MM.1S (cell line): Measurements from ENCODE around the gene NOXA1.

ENCODE experiments used
- DNase-seq: peaks from one replicate; pipeline ENCODE4 v3.0.0-alpha.2; 2015
- H2AFZ ChIP-seq: fragments of 300-600 bp; sonication (generic); 2 replicates; pipeline ENCODE4 v1.6.0; 2016; ENCODE audit warnings: antibody characterized with exemption, low read length
- H3F3A ChIP-seq: fragments of 300-600 bp; sonication (generic); 2 replicates; pipeline ENCODE4 v1.6.1; 2016; ENCODE audit warnings: mild to moderate bottlenecking, antibody characterized with exemption, low read length, moderate library complexity, mixed read lengths; ENCODE audit not compliant: insufficient read depth
- H3K27ac ChIP-seq: fragments of 300-600 bp; sonication (generic); 2 replicates; pipeline ENCODE4 v1.5.1; 2016; ENCODE audit warnings: mild to moderate bottlenecking, low read length
- H3K27me3 ChIP-seq: fragments of 300-600 bp; sonication (generic); replicated peaks from 2 replicates; pipeline ENCODE4 v1.6.0; 2016; ENCODE audit warnings: low read length; ENCODE audit not compliant: insufficient read depth
- H3K36me3 ChIP-seq: fragments of 300-600 bp; sonication (generic); replicated peaks from 2 replicates; pipeline ENCODE4 v1.6.1; 2016; ENCODE audit warnings: mild to moderate bottlenecking, low read length, mixed read lengths; ENCODE audit not compliant: insufficient read depth
- H3K4me1 ChIP-seq: fragments of 300-600 bp; sonication (generic); 2 replicates; pipeline ENCODE4 v1.6.1; 2016; ENCODE audit warnings: low read length, mixed read lengths
- H3K4me2 ChIP-seq: fragments of 300-600 bp; sonication (generic); 2 replicates; pipeline ENCODE4 v1.6.0; 2016; ENCODE audit warnings: low read depth, low read length
- H3K4me3 ChIP-seq: fragments of 300-600 bp; sonication (generic); 2 replicates; pipeline ENCODE4 v1.5.1; 2016; ENCODE audit warnings: low read length, mixed read lengths
- H3K79me2 ChIP-seq: fragments of 300-600 bp; sonication (generic); 2 replicates; pipeline ENCODE4 v1.6.1; 2016; ENCODE audit warnings: mixed run types, low read length, mixed read lengths
- H3K9ac ChIP-seq: fragments of 300-600 bp; sonication (generic); 2 replicates; pipeline ENCODE4 v1.6.1; 2016; ENCODE audit warnings: low read length, mixed read lengths
- H3K9me2 ChIP-seq: fragments of 300-600 bp; sonication (generic); replicated peaks from 2 replicates; pipeline ENCODE4 v1.6.1; 2016; ENCODE audit warnings: mild to moderate bottlenecking, low read length, mixed read lengths; ENCODE audit not compliant: insufficient read depth
- H3K9me3 ChIP-seq: fragments of 300-600 bp; sonication (generic); replicated peaks from 2 replicates; pipeline ENCODE4 v1.6.1; 2016; ENCODE audit warnings: mild to moderate bottlenecking, low read length, mixed read lengths; ENCODE audit not compliant: insufficient read depth
- H4K20me1 ChIP-seq: fragments of 300-600 bp; sonication (generic); 2 replicates; pipeline ENCODE4 v1.6.1; 2016; ENCODE audit warnings: mild to moderate bottlenecking, low read length, moderate library complexity, mixed read lengths; ENCODE audit not compliant: insufficient read depth
- EZH2 ChIP-seq: fragments of 300-600 bp; sonication (generic); optimal IDR thresholded peaks from 2 replicates; pipeline ENCODE3; 2017; ENCODE audit warnings: low read depth, mild to moderate bottlenecking, antibody characterized with exemption, low read length, mixed read lengths
- EZH2phosphoT487 ChIP-seq: fragments of 300-600 bp; sonication (generic); IDR thresholded peaks from 2 replicates; pipeline ENCODE4 v1.6.1; 2018; ENCODE audit warnings: antibody characterized with exemption, low read length
- TF ChIP-seq, protein P1 (sequence below): fragments of 300-600 bp; sonication (generic); IDR thresholded peaks from 2 replicates; pipeline ENCODE4 v1.5.1; 2016; ENCODE audit warnings: antibody characterized with exemption, low read length, mixed read lengths

The NOXA1 gene

DNA sequence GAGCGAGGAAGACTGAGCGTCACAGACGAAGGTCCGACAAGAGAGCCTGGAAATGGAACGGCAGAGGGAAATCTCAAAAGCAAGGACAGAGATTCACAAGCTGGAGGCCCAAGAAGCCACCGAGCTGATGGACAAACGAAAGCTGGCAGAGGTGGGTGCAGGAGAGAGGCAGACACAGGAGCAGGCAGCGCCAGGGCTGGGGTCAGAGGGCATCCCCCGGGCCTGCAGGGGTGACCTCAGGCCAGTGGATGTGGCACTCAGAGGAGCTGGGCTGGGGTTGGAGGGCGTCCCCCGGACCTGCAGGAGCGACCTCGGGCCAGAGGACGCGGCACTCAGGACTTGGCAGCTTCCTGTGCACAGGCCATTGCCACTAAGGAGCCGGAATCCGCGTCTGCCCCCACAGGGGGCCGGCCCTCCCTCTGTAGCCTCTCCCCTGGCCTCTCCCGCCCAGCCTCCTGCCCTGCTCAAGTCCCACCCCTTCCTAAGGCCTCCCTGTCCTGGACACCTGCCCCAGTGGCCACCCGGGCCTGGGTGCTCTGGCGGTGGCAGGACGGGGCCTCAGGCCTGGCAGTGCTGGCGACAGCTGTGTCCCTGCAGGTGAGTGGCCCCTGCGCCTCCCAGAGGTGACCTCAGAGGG lies 40.6 kb upstream of the NOXA1 start:
- Histone ChIP-seq H3K4me3 (no peak overlapping the region), H3K27ac (no peak overlapping the region), H3F3A (no peaks in the 10 kb centered on the region), H3K9ac (no peak overlapping the region), H3K9me3 (no peaks in the 10 kb centered on the region), H3K9me2 (no peaks in the 10 kb centered on the region), H2AFZ (no peak overlapping the region), H3K4me2 (no peak overlapping the region), H3K36me3 (no peaks in the 10 kb centered on the region), H4K20me1 (no peaks in the 10 kb centered on the region), H3K4me1 (no peaks in the 10 kb centered on the region), H3K79me2 (no peaks in the 10 kb centered on the region), H3K27me3 (peaks cover 13% of the 10 kb centered on the region)
- TF ChIP-seq, protein P1, sequence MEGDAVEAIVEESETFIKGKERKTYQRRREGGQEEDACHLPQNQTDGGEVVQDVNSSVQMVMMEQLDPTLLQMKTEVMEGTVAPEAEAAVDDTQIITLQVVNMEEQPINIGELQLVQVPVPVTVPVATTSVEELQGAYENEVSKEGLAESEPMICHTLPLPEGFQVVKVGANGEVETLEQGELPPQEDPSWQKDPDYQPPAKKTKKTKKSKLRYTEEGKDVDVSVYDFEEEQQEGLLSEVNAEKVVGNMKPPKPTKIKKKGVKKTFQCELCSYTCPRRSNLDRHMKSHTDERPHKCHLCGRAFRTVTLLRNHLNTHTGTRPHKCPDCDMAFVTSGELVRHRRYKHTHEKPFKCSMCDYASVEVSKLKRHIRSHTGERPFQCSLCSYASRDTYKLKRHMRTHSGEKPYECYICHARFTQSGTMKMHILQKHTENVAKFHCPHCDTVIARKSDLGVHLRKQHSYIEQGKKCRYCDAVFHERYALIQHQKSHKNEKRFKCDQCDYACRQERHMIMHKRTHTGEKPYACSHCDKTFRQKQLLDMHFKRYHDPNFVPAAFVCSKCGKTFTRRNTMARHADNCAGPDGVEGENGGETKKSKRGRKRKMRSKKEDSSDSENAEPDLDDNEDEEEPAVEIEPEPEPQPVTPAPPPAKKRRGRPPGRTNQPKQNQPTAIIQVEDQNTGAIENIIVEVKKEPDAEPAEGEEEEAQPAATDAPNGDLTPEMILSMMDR, result no peak
- no peak for DNase-seq

DNA sequence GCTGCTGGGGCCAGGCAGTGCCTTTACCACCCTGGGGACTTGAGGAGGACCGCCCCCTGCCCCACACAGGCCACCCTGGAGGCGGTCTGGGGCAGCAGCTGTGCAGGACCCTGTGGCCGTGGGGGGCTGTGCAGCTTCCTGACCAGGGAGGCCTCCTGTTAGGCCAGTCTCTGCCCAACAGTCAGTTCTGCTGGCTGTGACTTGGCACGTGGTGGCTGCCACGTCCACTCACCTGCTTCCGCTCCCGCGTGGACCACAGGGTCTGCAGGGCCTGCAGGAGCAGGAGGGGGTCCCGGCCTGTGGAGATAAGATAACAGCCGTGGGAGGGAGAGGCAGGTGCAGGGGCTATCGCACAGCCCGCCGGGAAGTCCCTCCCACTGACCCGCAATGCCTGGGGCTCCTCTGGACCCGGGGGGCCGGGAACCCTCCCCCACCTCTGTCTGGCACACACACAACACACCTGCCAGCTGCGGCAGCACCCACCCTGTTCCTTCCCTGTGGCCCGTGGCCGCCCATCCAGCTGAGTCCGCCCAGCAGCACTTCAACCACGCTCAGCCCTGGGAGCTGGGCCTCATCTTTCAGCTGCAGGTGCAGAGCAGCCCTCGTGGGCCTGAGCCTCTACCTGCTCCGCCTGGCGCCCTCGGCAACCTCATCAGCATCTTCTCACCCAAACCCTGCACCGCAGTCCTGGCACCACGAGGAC lies 40.0 kb upstream of the NOXA1 start:
- Histone ChIP-seq H3F3A (no peaks in the 10 kb centered on the region), H3K27me3 (peaks cover 6% of the 10 kb centered on the region; the same call in 1 of the 2 replicates), H3K9me3 (no peaks in the 10 kb centered on the region), H4K20me1 (no peaks in the 10 kb centered on the region), H3K9ac (no peak overlapping the region), H3K36me3 (no peaks in the 10 kb centered on the region), H3K4me2 (no peak overlapping the region), H3K27ac (no peak overlapping the region), H3K9me2 (no peaks in the 10 kb centered on the region), H3K79me2 (no peaks in the 10 kb centered on the region), H3K4me1 (no peaks in the 10 kb centered on the region), H3K4me3 (no peak overlapping the region), H2AFZ (no peak overlapping the region)
- DNase-seq, result no peak
- no peak for TF ChIP-seq EZH2phosphoT487
- TF ChIP-seq, protein P1, result no peak
- TF ChIP-seq EZH2, result no peak

DNA sequence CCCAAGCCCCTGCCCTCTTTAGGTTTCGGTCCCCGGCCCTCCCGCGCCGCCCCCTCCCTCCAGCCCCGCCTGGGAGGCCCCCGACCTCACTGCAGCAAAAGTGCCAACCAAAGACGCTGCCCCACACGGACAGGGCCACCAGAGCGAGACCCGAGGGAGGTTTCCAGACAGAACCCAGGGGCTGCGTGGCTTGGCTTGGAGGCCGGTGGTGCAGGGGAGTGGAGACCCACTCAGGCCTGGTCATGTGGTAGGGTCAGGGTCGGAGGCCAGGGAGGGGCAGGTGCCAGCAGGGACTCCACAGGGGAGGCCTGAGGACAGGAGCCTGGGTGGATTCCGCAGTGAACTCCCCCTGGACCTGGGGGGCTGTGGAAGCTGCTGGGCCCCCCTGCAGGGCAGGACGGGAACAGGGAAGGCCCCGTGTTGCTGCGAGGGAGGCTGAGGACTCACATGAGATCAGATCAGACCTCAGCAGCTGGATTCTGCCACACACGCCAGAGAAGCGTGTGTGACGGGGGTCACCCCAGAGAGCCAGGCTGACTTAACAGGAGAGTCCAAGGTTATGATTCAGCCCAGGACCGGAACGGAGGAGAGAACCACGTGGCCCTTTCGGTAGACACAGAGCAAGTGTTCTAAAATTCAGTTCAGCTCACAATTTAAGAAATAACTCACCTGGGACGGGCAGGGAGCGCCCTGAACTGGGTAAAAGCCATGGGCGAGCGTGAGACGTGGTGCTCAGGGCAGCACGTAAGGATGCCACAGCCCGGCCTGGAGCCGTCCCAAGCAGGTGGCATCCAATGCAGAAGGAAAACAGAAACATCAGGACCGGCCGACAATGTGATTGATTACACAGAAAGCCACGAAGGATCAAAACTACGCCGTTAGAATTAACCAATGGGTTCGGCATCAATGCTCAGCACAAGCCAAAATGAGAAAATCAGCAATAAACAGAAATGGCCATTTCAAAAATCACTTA lies 39.1 kb upstream of the NOXA1 start:
- Histone ChIP-seq H3K4me1 (no peaks in the 10 kb centered on the region), H3K79me2 (no peaks in the 10 kb centered on the region), H3F3A (no peaks in the 10 kb centered on the region), H3K9me3 (no peaks in the 10 kb centered on the region), H3K9ac (no peak overlapping the region), H3K9me2 (no peaks in the 10 kb centered on the region), H2AFZ (no peak overlapping the region), H3K27me3 (no peaks in the 10 kb centered on the region), H3K36me3 (no peaks in the 10 kb centered on the region), H4K20me1 (no peaks in the 10 kb centered on the region), H3K4me2 (no peak overlapping the region), H3K4me3 (no peak overlapping the region), H3K27ac (no peak overlapping the region)
- TF ChIP-seq, protein P1, result no peak
- no peak for TF ChIP-seq EZH2phosphoT487
- TF ChIP-seq EZH2, result no peak
- DNase-seq, result no peak
